ENCODE measurements around the gene SLC49A3.

Gene SLC49A3

DNA sequence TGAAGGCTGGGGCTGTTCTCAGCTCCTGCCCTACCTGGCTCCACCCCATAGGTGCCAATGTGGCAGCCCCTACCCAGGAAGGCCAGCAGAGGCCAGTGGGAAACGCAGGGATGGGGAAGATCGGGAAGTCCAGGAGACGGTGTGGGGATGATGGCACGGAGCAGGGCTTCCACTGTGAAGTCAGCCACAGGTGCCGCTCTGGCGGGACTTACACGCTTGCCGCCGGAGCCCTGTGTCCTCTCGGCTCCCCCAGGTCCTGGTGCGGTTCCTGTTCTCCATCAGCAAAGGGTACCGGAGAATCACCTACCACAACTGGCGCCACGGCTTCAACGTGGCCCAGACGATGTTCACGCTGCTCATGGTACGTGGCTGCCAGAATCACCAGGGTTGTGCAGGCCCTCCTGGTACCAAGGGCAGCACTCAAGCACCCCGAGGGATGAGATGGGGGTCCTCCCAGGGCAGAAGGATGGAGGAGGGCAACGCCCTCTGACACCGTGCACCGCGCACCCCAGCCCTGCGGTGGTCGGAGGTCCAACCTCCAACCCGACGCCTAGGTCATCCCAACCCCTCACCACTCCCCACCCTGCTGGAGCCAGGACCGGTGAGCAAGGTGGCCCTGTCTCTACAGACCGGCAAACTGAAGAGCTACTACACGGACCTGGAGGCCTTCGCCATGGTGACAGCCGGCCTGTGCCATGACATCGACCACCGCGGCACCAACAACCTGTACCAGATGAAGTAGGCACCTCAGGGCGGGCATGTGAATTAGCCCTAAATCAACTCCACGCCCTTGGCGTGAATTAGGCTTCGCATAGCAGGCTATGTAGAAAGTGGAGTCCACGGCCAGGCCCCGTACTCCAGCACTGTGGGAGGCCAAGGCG is 26.8 kb downstream of the SLC49A3 start:
- Histone ChIP-seq H3K4me1 (ENCODE audit: control insufficient read depth in 1 of 2, insufficient read depth in 2 of 2, low read length in 2 of 2) (peaks cover 3 to 7% of the 10 kb centered on the region in 2 experiments), H3K23ac (ENCODE audit: low read length) (no peak overlapping the region)
- WGBS (ENCODE audit: extremely low coverage, insufficient coverage, insufficient read length) = no CpG with 5 or more reads among the region's 42 CpGs

GRCh38 chr4:661231-661630 is 27.7 kb downstream of the SLC49A3 start:
- Histone ChIP-seq H3K14ac (ENCODE audit: low read length) (no peak overlapping the region), H2BK120ac (ENCODE audit: insufficient read depth, low read length, poor library complexity) (no peak overlapping the region), H3K4me1 (ENCODE audit: control insufficient read depth in 1 of 2, insufficient read depth in 2 of 2, low read length in 2 of 2) (peaks cover 7 to 14% of the 10 kb centered on the region in 2 experiments), H3K4me3 (ENCODE audit: low read depth, low read length) (no peak overlapping the region), H3K9ac (ENCODE audit: low read length) (no peak overlapping the region), H3K79me1 (ENCODE audit: low read length) (peaks cover 3% of the 10 kb centered on the region), H2BK5ac (ENCODE audit: low read depth, low read length, poor library complexity) (no peak overlapping the region), H3K4ac (ENCODE audit: low read depth, low read length) (no peak overlapping the region), H3K18ac (ENCODE audit: low read length) (no peak overlapping the region), H3K4me2 (ENCODE audit: low read length) (no peak overlapping the region), H3K27ac (ENCODE audit: low read depth, low read length) (no peak overlapping the region), H2AFZ (ENCODE audit: insufficient read depth, low read length, poor library complexity) (no peak overlapping the region), H2AK5ac (ENCODE audit: low read length) (no peak overlapping the region), H4K12ac (ENCODE audit: low read depth, low read length) (no peak overlapping the region), H2BK12ac (ENCODE audit: low read length) (no peak overlapping the region), H3K79me2 (ENCODE audit: control insufficient read depth, insufficient read depth, low read length, poor library complexity) (peaks cover 4% of the 10 kb centered on the region), H3K27me3 (ENCODE audit: insufficient read depth, low read length) (no peaks in the 10 kb centered on the region), H3K23ac (ENCODE audit: low read length) (no peak overlapping the region), H3K9me3 (ENCODE audit: insufficient read depth, low read depth, low read length) (peaks cover 12% of the 10 kb centered on the region), H3K36me3 (ENCODE audit: control insufficient read depth in 1 of 2, insufficient read depth in 2 of 2, low read length in 2 of 2) (no peaks in the 10 kb centered on the region), H4K8ac (ENCODE audit: low read depth, low read length) (no peak overlapping the region), H4K91ac (ENCODE audit: low read depth, low read length) (no peak overlapping the region)
- no peak for DNase-seq
- no CpG with 5 or more reads among the region's 3 CpGs for WGBS (ENCODE audit: extremely low coverage, insufficient coverage, insufficient read length)

More for the DNA sequence above, 26.8 kb downstream of the SLC49A3 start:
- Histone ChIP-seq H4K91ac (ENCODE audit: low read depth, low read length) (no peak overlapping the region), H4K8ac (ENCODE audit: low read depth, low read length) (no peak overlapping the region), H2BK5ac (ENCODE audit: low read depth, low read length, poor library complexity) (no peak overlapping the region), H3K79me1 (ENCODE audit: low read length) (peaks cover 3% of the 10 kb centered on the region), H3K79me2 (ENCODE audit: control insufficient read depth, insufficient read depth, low read length, poor library complexity) (peaks cover 4% of the 10 kb centered on the region), H3K4me3 (ENCODE audit: low read depth, low read length) (no peak overlapping the region), H3K9me3 (ENCODE audit: insufficient read depth, low read depth, low read length) (peaks cover 12% of the 10 kb centered on the region), H4K12ac (ENCODE audit: low read depth, low read length) (no peak overlapping the region), H3K4ac (ENCODE audit: low read depth, low read length) (no peak overlapping the region), H3K4me2 (ENCODE audit: low read length) (no peak overlapping the region), H2BK120ac (ENCODE audit: insufficient read depth, low read length, poor library complexity) (no peak overlapping the region), H2AFZ (ENCODE audit: insufficient read depth, low read length, poor library complexity) (no peak overlapping the region), H2BK12ac (ENCODE audit: low read length) (no peak overlapping the region), H3K18ac (ENCODE audit: low read length) (no peak overlapping the region), H3K36me3 (ENCODE audit: control insufficient read depth in 1 of 2, insufficient read depth in 2 of 2, low read length in 2 of 2) (no peaks in the 10 kb centered on the region), H3K27ac (ENCODE audit: low read depth, low read length) (no peak overlapping the region), H3K9ac (ENCODE audit: low read length) (no peak overlapping the region), H3K14ac (ENCODE audit: low read length) (no peak overlapping the region), H3K27me3 (ENCODE audit: insufficient read depth, low read length) (no peaks in the 10 kb centered on the region), H2AK5ac (ENCODE audit: low read length) (no peak overlapping the region)
- DNase-seq = no peak

DNA sequence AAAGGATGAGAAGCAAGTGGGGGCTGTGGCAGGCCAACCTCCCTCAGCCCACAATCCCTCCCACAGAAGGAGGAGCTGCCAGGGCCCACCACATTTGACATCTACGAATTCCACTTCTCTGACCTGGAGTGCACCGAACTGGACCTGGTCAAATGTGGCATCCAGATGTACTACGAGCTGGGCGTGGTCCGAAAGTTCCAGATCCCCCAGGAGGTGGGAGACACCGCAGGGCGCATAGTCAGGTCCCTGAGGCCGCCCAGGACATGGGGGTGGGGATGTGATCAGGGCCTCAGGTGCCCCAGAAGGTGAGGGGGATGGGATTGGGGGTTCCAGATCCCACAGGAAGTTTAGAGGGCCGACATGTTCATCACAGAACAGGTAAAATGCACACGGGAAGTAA is 28.6 kb downstream of the SLC49A3 start:
- WGBS (ENCODE audit: extremely low coverage, insufficient coverage, insufficient read length) = no CpG with 5 or more reads among the region's 10 CpGs

DNA sequence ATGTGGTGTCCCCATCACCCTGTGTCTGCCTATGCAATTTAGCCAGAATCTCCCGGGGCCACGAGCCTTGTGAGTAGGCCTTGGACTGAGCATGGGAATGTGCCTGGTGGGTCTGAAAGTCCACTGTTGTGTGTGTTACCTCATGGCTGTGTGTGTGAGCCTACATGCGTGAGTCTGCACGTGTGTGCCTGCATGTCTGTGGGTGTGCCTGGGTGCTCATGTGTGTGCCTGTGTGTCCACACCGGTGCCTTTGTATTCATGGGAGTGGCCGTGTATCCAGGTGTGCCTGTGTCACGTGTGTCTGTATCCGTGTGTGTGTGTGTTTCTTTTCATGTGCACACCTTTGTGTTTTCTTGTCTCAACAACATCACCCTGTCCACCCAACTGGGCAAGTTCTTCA is 29.1 kb downstream of the SLC49A3 start:
- Histone ChIP-seq H4K12ac (ENCODE audit: low read depth, low read length) (no peak overlapping the region), H3K27ac (ENCODE audit: low read depth, low read length) (no peak overlapping the region), H3K36me3 (ENCODE audit: control insufficient read depth in 1 of 2, insufficient read depth in 2 of 2, low read length in 2 of 2) (no peaks in the 10 kb centered on the region), H4K91ac (ENCODE audit: low read depth, low read length) (no peak overlapping the region), H2AK5ac (ENCODE audit: low read length) (no peak overlapping the region), H3K4me3 (ENCODE audit: low read depth, low read length) (no peak overlapping the region), H3K79me1 (ENCODE audit: low read length) (peaks cover 3% of the 10 kb centered on the region), H2AFZ (ENCODE audit: insufficient read depth, low read length, poor library complexity) (no peak overlapping the region), H3K23ac (ENCODE audit: low read length) (no peak overlapping the region), H3K9ac (ENCODE audit: low read length) (no peak overlapping the region), H3K79me2 (ENCODE audit: control insufficient read depth, insufficient read depth, low read length, poor library complexity) (peaks cover 4% of the 10 kb centered on the region), H3K9me3 (ENCODE audit: insufficient read depth, low read depth, low read length) (peaks cover 12% of the 10 kb centered on the region), H4K8ac (ENCODE audit: low read depth, low read length) (no peak overlapping the region), H3K27me3 (ENCODE audit: insufficient read depth, low read length) (no peaks in the 10 kb centered on the region), H3K14ac (ENCODE audit: low read length) (no peak overlapping the region), H2BK5ac (ENCODE audit: low read depth, low read length, poor library complexity) (no peak overlapping the region), H3K4me2 (ENCODE audit: low read length) (no peak overlapping the region), H3K18ac (ENCODE audit: low read length) (no peak overlapping the region), H2BK12ac (ENCODE audit: low read length) (no peak overlapping the region), H3K4ac (ENCODE audit: low read depth, low read length) (no peak overlapping the region), H2BK120ac (ENCODE audit: insufficient read depth, low read length, poor library complexity) (no peak overlapping the region), H3K4me1 (ENCODE audit: control insufficient read depth in 1 of 2, insufficient read depth in 2 of 2, low read length in 2 of 2) (peaks cover 7 to 14% of the 10 kb centered on the region in 2 experiments)
- no peak for DNase-seq
- no CpG with 5 or more reads among the region's 8 CpGs for WGBS (ENCODE audit: extremely low coverage, insufficient coverage, insufficient read length)

More for the DNA sequence above, 28.6 kb downstream of the SLC49A3 start:
- peaks cover 3% of the 10 kb centered on the region for H3K79me1 ChIP-seq (ENCODE audit: low read length)
- H3K4me1 ChIP-seq (ENCODE audit: control insufficient read depth in 1 of 2, insufficient read depth in 2 of 2, low read length in 2 of 2) = peaks cover 7 to 14% of the 10 kb centered on the region in 2 experiments
- no peak overlapping the region for H3K14ac ChIP-seq (ENCODE audit: low read length)
- H2BK5ac ChIP-seq (ENCODE audit: low read depth, low read length, poor library complexity) = no peak overlapping the region
- no peak overlapping the region for H2BK120ac ChIP-seq (ENCODE audit: insufficient read depth, low read length, poor library complexity)
- no peak overlapping the region for H4K91ac ChIP-seq (ENCODE audit: low read depth, low read length)
- H3K23ac ChIP-seq (ENCODE audit: low read length) = no peak overlapping the region
- H3K18ac ChIP-seq (ENCODE audit: low read length) = no peak overlapping the region
- H3K9me3 ChIP-seq (ENCODE audit: insufficient read depth, low read depth, low read length) = peaks cover 12% of the 10 kb centered on the region
- H3K4me2 ChIP-seq (ENCODE audit: low read length) = no peak overlapping the region
- peaks cover 4% of the 10 kb centered on the region for H3K79me2 ChIP-seq (ENCODE audit: control insufficient read depth, insufficient read depth, low read length, poor library complexity)
- H2AK5ac ChIP-seq (ENCODE audit: low read length) = no peak overlapping the region
- no peak overlapping the region for H3K4me3 ChIP-seq (ENCODE audit: low read depth, low read length)
- H4K8ac ChIP-seq (ENCODE audit: low read depth, low read length) = no peak overlapping the region
- no peaks in the 10 kb centered on the region for H3K27me3 ChIP-seq (ENCODE audit: insufficient read depth, low read length)
- H2BK12ac ChIP-seq (ENCODE audit: low read length) = no peak overlapping the region
- H2AFZ ChIP-seq (ENCODE audit: insufficient read depth, low read length, poor library complexity) = no peak overlapping the region
- no peak overlapping the region for H3K27ac ChIP-seq (ENCODE audit: low read depth, low read length)
- no peak overlapping the region for H3K9ac ChIP-seq (ENCODE audit: low read length)
- DNase-seq = no peak
- H3K36me3 ChIP-seq (ENCODE audit: control insufficient read depth in 1 of 2, insufficient read depth in 2 of 2, low read length in 2 of 2) = no peaks in the 10 kb centered on the region
- no peak overlapping the region for H3K4ac ChIP-seq (ENCODE audit: low read depth, low read length)
- no peak overlapping the region for H4K12ac ChIP-seq (ENCODE audit: low read depth, low read length)

All from trophoblast cell (in vitro differentiated cells and primary cell).